ENCODE data around the gene PRKCQ. TPM values are rescaled to one million over a fixed set of nuclear protein-coding genes. Genes with fewer than 3 reads are reported as not detected.

PRKCQ gene
- total and polyA plus RNA-seq, 2 of the 8 experiments (the other 6 are each of a cell fraction or from before 2014, with no cell fraction given) = 9.1 to 22.6 TPM

- no peak for TF ChIP-seq E2F6 (IDR thresholded peaks at IDR 0.05)
Observed at GRCh38 chr10:6398399-6398798, 181.7 kb downstream of the PRKCQ start (continued).
